SK-N-SH treated with all-trans-retinoic acid at 6 μM for 48 hours (cell line): Measurements from ENCODE around the gene PHF2.

ENCODE experiments used
- ARNTL ChIP-seq: fragments of 450-650 bp; formaldehyde crosslinking; IDR thresholded peaks from 2 replicates; pipeline ENCODE4 v1.5.0; 2020; ENCODE audit warnings: low read depth, mild to moderate bottlenecking, moderate library complexity, borderline replicate concordance
- CSDC2 ChIP-seq: fragments of 250-450 bp; sonication (Bioruptor Pico); IDR thresholded peaks from 2 replicates; pipeline ENCODE4 v1.5.0; 2020; ENCODE audit warnings: mild to moderate bottlenecking, moderate library complexity
- ESRRG ChIP-seq: fragments of 250-450 bp; sonication (Bioruptor Pico); IDR thresholded peaks from 2 replicates; pipeline ENCODE4 v1.6.1; 2021; ENCODE audit warnings: mild to moderate bottlenecking
- OSR1 ChIP-seq: fragments of 250-450 bp; sonication (Bioruptor Pico); IDR thresholded peaks from 2 replicates; pipeline ENCODE4 v1.8.0; 2022; ENCODE audit warnings: moderate library complexity, mild to moderate bottlenecking, inconsistent platforms
- PATZ1 ChIP-seq: fragments of 250-450 bp; sonication (Bioruptor Pico); IDR thresholded peaks from 2 replicates; pipeline ENCODE4 v1.8.0; 2020; ENCODE audit warnings: mild to moderate bottlenecking, moderate library complexity, borderline replicate concordance
- PPARA ChIP-seq: fragments of 250-450 bp; sonication (Bioruptor Pico); IDR thresholded peaks from 2 replicates; pipeline ENCODE4 v1.5.0; 2020; ENCODE audit warnings: mild to moderate bottlenecking, borderline replicate concordance
- RARB ChIP-seq: fragments of 250-450 bp; sonication (Bioruptor Pico); IDR thresholded peaks from 2 replicates; pipeline ENCODE4 v1.8.0; 2021; ENCODE audit warnings: mild to moderate bottlenecking, moderate library complexity
- TCF4 ChIP-seq: fragments of 250-450 bp; sonication (Bioruptor Pico); IDR thresholded peaks from 2 replicates; pipeline ENCODE4 v1.8.0; 2021; ENCODE audit warnings: mild to moderate bottlenecking, moderate library complexity, borderline replicate concordance
- ZC3H10 ChIP-seq: fragments of 250-450 bp; sonication (Bioruptor Pico); IDR thresholded peaks from 2 replicates; pipeline ENCODE4 v1.5.1; 2021; ENCODE audit warnings: mild to moderate bottlenecking, moderate library complexity
- ZFP3 ChIP-seq: fragments of 250-450 bp; sonication (Bioruptor Pico); IDR thresholded peaks from 2 replicates; pipeline ENCODE4 v1.5.0; 2020; ENCODE audit warnings: mild to moderate bottlenecking, moderate library complexity
- ZNF70 ChIP-seq: fragments of 450-650 bp; formaldehyde crosslinking; IDR thresholded peaks from 2 replicates; pipeline ENCODE4 v1.5.0; 2020; ENCODE audit warnings: mild to moderate bottlenecking, moderate library complexity
- TF ChIP-seq, protein P1 (sequence below): fragments of 250-450 bp; sonication (Bioruptor Pico); IDR thresholded peaks from 2 replicates; pipeline ENCODE4 v1.5.1; 2020; ENCODE audit warnings: low read depth, mild to moderate bottlenecking, moderate library complexity
- TF ChIP-seq, protein P2 (sequence below): fragments of 250-450 bp; sonication (Bioruptor Pico); IDR thresholded peaks from 2 replicates; pipeline ENCODE4 v1.5.0; 2020; ENCODE audit warnings: mild to moderate bottlenecking, moderate library complexity

- TF ChIP-seq ZNF70 (CRISPR knock-in tag) = no peak
- TF ChIP-seq RARB (CRISPR knock-in tag) = no peak
- TF ChIP-seq ARNTL (CRISPR knock-in tag) = no peak
- TF ChIP-seq, protein P1, sequence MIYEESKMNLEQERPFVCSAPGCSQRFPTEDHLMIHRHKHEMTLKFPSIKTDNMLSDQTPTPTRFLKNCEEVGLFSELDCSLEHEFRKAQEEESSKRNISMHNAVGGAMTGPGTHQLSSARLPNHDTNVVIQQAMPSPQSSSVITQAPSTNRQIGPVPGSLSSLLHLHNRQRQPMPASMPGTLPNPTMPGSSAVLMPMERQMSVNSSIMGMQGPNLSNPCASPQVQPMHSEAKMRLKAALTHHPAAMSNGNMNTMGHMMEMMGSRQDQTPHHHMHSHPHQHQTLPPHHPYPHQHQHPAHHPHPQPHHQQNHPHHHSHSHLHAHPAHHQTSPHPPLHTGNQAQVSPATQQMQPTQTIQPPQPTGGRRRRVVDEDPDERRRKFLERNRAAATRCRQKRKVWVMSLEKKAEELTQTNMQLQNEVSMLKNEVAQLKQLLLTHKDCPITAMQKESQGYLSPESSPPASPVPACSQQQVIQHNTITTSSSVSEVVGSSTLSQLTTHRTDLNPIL (CRISPR knock-in tag) = no peak
- no peak for TF ChIP-seq ZFP3 (CRISPR knock-in tag)
- no peak for TF ChIP-seq PATZ1
- no peak for TF ChIP-seq OSR1 (CRISPR knock-in tag)
- TF ChIP-seq PPARA = no peak
- TF ChIP-seq TCF4 (CRISPR knock-in tag) = no peak
- TF ChIP-seq, protein P2, sequence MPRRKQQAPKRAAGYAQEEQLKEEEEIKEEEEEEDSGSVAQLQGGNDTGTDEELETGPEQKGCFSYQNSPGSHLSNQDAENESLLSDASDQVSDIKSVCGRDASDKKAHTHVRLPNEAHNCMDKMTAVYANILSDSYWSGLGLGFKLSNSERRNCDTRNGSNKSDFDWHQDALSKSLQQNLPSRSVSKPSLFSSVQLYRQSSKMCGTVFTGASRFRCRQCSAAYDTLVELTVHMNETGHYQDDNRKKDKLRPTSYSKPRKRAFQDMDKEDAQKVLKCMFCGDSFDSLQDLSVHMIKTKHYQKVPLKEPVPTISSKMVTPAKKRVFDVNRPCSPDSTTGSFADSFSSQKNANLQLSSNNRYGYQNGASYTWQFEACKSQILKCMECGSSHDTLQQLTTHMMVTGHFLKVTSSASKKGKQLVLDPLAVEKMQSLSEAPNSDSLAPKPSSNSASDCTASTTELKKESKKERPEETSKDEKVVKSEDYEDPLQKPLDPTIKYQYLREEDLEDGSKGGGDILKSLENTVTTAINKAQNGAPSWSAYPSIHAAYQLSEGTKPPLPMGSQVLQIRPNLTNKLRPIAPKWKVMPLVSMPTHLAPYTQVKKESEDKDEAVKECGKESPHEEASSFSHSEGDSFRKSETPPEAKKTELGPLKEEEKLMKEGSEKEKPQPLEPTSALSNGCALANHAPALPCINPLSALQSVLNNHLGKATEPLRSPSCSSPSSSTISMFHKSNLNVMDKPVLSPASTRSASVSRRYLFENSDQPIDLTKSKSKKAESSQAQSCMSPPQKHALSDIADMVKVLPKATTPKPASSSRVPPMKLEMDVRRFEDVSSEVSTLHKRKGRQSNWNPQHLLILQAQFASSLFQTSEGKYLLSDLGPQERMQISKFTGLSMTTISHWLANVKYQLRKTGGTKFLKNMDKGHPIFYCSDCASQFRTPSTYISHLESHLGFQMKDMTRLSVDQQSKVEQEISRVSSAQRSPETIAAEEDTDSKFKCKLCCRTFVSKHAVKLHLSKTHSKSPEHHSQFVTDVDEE (CRISPR knock-in tag) = no peak
- no peak for TF ChIP-seq ZC3H10 (CRISPR knock-in tag)
- no peak for TF ChIP-seq CSDC2 (CRISPR knock-in tag)
- no peak for TF ChIP-seq ESRRG (CRISPR knock-in tag)
These were observed 116.7 kb downstream of the PHF2 start for GRCh38 chr9:93693129-93693528.
